GM10248 (cell line): ENCODE data around the gene GFOD1.

ENCODE experiments used
- CTCF ChIA-PET: fragments of 300-600 bp; sonication (Branson Sonifier 250); formaldehyde crosslinking; extraction: SDS; loops from one replicate; lab custom pipeline; 2021; ENCODE audit warnings: antibody characterized with exemption; lab: Yijun Ruan, JAX
- POLR2A ChIA-PET: fragments of 350-650 bp; sonication (Branson Sonifier 250); formaldehyde crosslinking; extraction: SDS; loops from one replicate; lab custom pipeline; 2020; ENCODE audit warnings: antibody characterized with exemption; lab: Yijun Ruan, JAX
- DNase-seq: peaks from one replicate; pipeline ENCODE4 v3.0.0; 2012; ENCODE audit errors: extremely low spot score
- CTCF ChIP-seq: IDR thresholded peaks from 2 replicates; pipeline ENCODE4 v1.5.1; 2012; ENCODE audit warnings: mild to moderate bottlenecking, low read depth; ENCODE audit errors: extremely low read depth, missing control alignments, control extremely low read depth

Gene GFOD1

GRCh38 chr6:13371421-13372072 is 115.9 kb downstream of the GFOD1 start:
- POLR2A ChIA-PET, result no interaction called here
- CTCF ChIA-PET, result interaction anchor here (1.1 to 1.5 kb wide), 5 partner anchors 10 to 53 kb away, joined by 4 to 9 read pairs (median 4); no protein-coding TSS in a partner anchor
- TF ChIP-seq CTCF, result no peak
- no peak for DNase-seq

GRCh38 chr6:13370623-13371022 is 116.8 kb downstream of the GFOD1 start:
- ChIA-PET CTCF (interaction anchor here (1.3 kb wide), 1 partner anchor 11 kb away, joined by 4 read pairs; no protein-coding TSS in a partner anchor), POLR2A (no interaction called here)
- DNase-seq, result no peak
- no peak for TF ChIP-seq CTCF

- CTCF ChIA-PET, result interaction anchor here (1.3 kb wide), 1 partner anchor 9 kb away, joined by 4 read pairs; no protein-coding TSS in a partner anchor
- POLR2A ChIA-PET, result no interaction called here
- no peak for DNase-seq
- no peak for TF ChIP-seq CTCF
These were observed 117.8 kb downstream of the GFOD1 start for GRCh38 chr6:13369591-13369990.

- TF ChIP-seq CTCF, result no peak
- POLR2A ChIA-PET, result no interaction called here
- no peak for DNase-seq
- CTCF ChIA-PET, result interaction anchor here (0.9 to 1.0 kb wide), 2 partner anchors 16 to 26 kb away, joined by 3 to 4 read pairs; no protein-coding TSS in a partner anchor
These were observed 118.7 kb downstream of the GFOD1 start for GRCh38 chr6:13368731-13369115.

- POLR2A ChIA-PET, result no interaction called here
- no peak for DNase-seq
- no peak for TF ChIP-seq CTCF
- CTCF ChIA-PET, result interaction anchor here (0.9 to 1.0 kb wide), 3 partner anchors 12 to 26 kb away, joined by 3 to 4 read pairs (median 3); no protein-coding TSS in a partner anchor
These were observed 119.2 kb downstream of the GFOD1 start for GRCh38 chr6:13368079-13368730.

- DNase-seq, result no peak
- no peak for TF ChIP-seq CTCF
- ChIA-PET CTCF (interaction anchor here (0.9 kb wide), 1 partner anchor 11 kb away, joined by 3 read pairs; no protein-coding TSS in a partner anchor), POLR2A (no interaction called here)
These were observed 120.0 kb downstream of the GFOD1 start for GRCh38 chr6:13367396-13367795.
